HG03060 (cell line): Measurements from ENCODE around the gene P2RX2.

Source experiments
- ATAC-seq: cut with Tn5 transposase; IDR thresholded peaks from one replicate; pipeline ENCODE4 v1.9.1; 2021; ENCODE audit warnings: low read depth, moderate number of reproducible peaks; ENCODE audit not compliant: unreplicated experiment

The P2RX2 gene

GRCh38 chr12:132600048-132601032 is 18.2 kb upstream of the P2RX2 start:
- no peak for ATAC-seq

GRCh38 chr12:132601171-132601883 is 17.2 kb upstream of the P2RX2 start:
- ATAC-seq = no peak

GRCh38 chr12:132602572-132603239 is 15.9 kb upstream of the P2RX2 start:
- no peak for ATAC-seq

GRCh38 chr12:132603240-132604150 is 15.1 kb upstream of the P2RX2 start:
- no peak for ATAC-seq

GRCh38 chr12:132604151-132604618 is 14.4 kb upstream of the P2RX2 start:
- no peak for ATAC-seq

- no peak for ATAC-seq
These were observed 13.7 kb upstream of the P2RX2 start for GRCh38 chr12:132604668-132605441.

GRCh38 chr12:132605892-132606291 is 12.7 kb upstream of the P2RX2 start:
- no peak for ATAC-seq

GRCh38 chr12:132606466-132606865 is 12.1 kb upstream of the P2RX2 start:
- no peak for ATAC-seq

- ATAC-seq = no peak
These were observed 11.6 kb upstream of the P2RX2 start for GRCh38 chr12:132606927-132607326.

GRCh38 chr12:132608231-132609171 is 10.1 kb upstream of the P2RX2 start:
- no peak for ATAC-seq

GRCh38 chr12:132610051-132610759 is 8.4 kb upstream of the P2RX2 start, which contains the start of gene LRCOL1:
LRCOL1 (minus strand) TSS chr12:132610582; CDS start chr12:132606251, 4,331 bp downstream.
- no peak for ATAC-seq

GRCh38 chr12:132610866-132611602 is 7.5 kb upstream of the P2RX2 start:
- ATAC-seq = no peak

- no peak for ATAC-seq
These were observed 7.0 kb upstream of the P2RX2 start for GRCh38 chr12:132611620-132612019.

- ATAC-seq = no peak
These were observed 4.5 kb upstream of the P2RX2 start for GRCh38 chr12:132614029-132614428.

- ATAC-seq = no peak
These were observed 3.6 kb upstream of the P2RX2 start for GRCh38 chr12:132614861-132615578.

GRCh38 chr12:132615579-132616038 is 3.0 kb upstream of the P2RX2 start:
- no peak for ATAC-seq
